Lung (tissue), 12 donors: ENCODE measurements around the gene MYLK. TPM values are rescaled to one million over a fixed set of nuclear protein-coding genes. Genes with fewer than 3 reads are reported as not detected.

Experiments used
- ATAC-seq: fragments of 200-7000 bp; cut with Tn5 transposase; one replicate; pipeline ENCODE4 v1.9.1; 2020; ENCODE audit warnings: moderate number of reproducible peaks; ENCODE audit not compliant: insufficient read depth, low FRiP score
- DNase-seq, 3 donors: peaks; one replicate each; pipeline ENCODE4 v3.0.0-alpha.2; 2013 to 2017
- H3K27ac ChIP-seq, 2 donors: one replicate each; pipeline ENCODE4 v1.5.1; 2013; ENCODE audit warnings: mild to moderate bottlenecking in 2 of 2, moderate library complexity in 2 of 2, control low read depth in 1 of 2, inconsistent platforms in 1 of 2, low read depth in 1 of 2, low read length in 1 of 2
- H3K27me3 ChIP-seq, 3 donors: one replicate each; pipeline ENCODE4 v1.5.1; 2013; ENCODE audit warnings: low read length in 2 of 3; ENCODE audit not compliant: control insufficient read depth in 3 of 3, insufficient read depth in 3 of 3
- H3K36me3 ChIP-seq, 4 donors: one replicate each; pipeline ENCODE4 v1.5.1; 2013; ENCODE audit warnings: low read length in 4 of 4, mild to moderate bottlenecking in 1 of 4, moderate library complexity in 1 of 4; ENCODE audit not compliant: control insufficient read depth in 4 of 4, insufficient read depth in 4 of 4
- H3K4me1 ChIP-seq, 5 donors: one replicate each; pipeline ENCODE4 v1.5.1; 2013; ENCODE audit warnings: low read length in 5 of 5, mild to moderate bottlenecking in 2 of 5, moderate library complexity in 1 of 5; ENCODE audit not compliant: control insufficient read depth in 5 of 5, insufficient read depth in 5 of 5
- H3K4me3 ChIP-seq: one replicate; pipeline ENCODE4 v1.5.1; 2013; ENCODE audit warnings: mild to moderate bottlenecking, control low read depth, moderate library complexity
- H3K9ac ChIP-seq, 2 donors: one replicate each; pipeline ENCODE4 v1.5.1; 2013; ENCODE audit warnings: low read length in 2 of 2, control low read depth in 1 of 2; ENCODE audit not compliant: insufficient read depth in 1 of 2
- H3K9me3 ChIP-seq, 4 donors: one replicate each; pipeline ENCODE4 v1.5.1; 2013; ENCODE audit warnings: low read length in 3 of 4, mild to moderate bottlenecking in 1 of 4, moderate library complexity in 1 of 4; ENCODE audit not compliant: control insufficient read depth in 4 of 4, insufficient read depth in 3 of 4
- CTCF ChIP-seq: IDR thresholded peaks from 2 replicates; pipeline ENCODE4 v1.5.1; 2012; ENCODE audit warnings: mild to moderate bottlenecking; ENCODE audit errors: control extremely low read depth, extremely low read depth
- WGBS, 2 donors: extraction: QIAGEN DNeasy Blood & Tissue Kit; methylation state at CpG; one replicate each; pipeline ENCODE4 v1.1.7; 2013; 5-methylcytosine and 5-hydroxymethylcytosine counted together
- polyA plus RNA-seq, 2 donors: library from polyadenylated mRNA; stranded (reverse); fragments of 200-250 nt; gene quantifications; one replicate each; pipeline ENCODE4 v1.2.1, GENCODE V29; 2013
- total RNA-seq, 2 donors: library from RNA; depleted of rRNA in 1 of 2; stranded (reverse); fragments of >200 nt in 1 of 2; gene quantifications; one replicate each; pipeline ENCODE4 v1.2.1, GENCODE V29; 2014 to 2021
- donor health status: control.
- donor health status: control.
- donor health status: Bipolar disorder and iron deficiency.
- donor health status: healthy.
- donor health status: DM: yes; HTN: yes; CAD: no.

Gene MYLK
- total and polyA plus RNA-seq, 4 donors, result 23.3 to 324 (median 112) TPM

- TF ChIP-seq CTCF, result no peak
- DNase-seq, result no peak
- peaks cover 0 to 29% (median 13%) of the 10 kb centered on the region in 4 donors for H3K36me3 ChIP-seq
- 92 to 96% methylated on average over 5 of the region's 5 CpGs for WGBS, 2 donors
- no peaks in the 10 kb centered on the region for H3K27me3 ChIP-seq
- H3K4me3 ChIP-seq, result no peak overlapping the region
- peaks cover 0 to 41% (median 18%) of the 10 kb centered on the region in 5 donors for H3K4me1 ChIP-seq
- no peaks in the 10 kb centered on the region for H3K9me3 ChIP-seq
- no peak overlapping the region for H3K9ac ChIP-seq
- ATAC-seq, result no peak
- no peak overlapping the region for H3K27ac ChIP-seq
Measured at GRCh38 chr3:123789760-123790159, 94.4 kb downstream of the MYLK start.

GRCh38 chr3:123789160-123789559, 95.0 kb downstream of the MYLK start:
- Histone ChIP-seq H3K27ac (peak overlapping the region in 1 of 2 donors; percentile 26), H3K4me1 (peaks cover 0 to 47% (median 18%) of the 10 kb centered on the region in 5 donors), H3K36me3 (peaks cover 0 to 29% (median 13%) of the 10 kb centered on the region in 4 donors), H3K27me3 (no peaks in the 10 kb centered on the region), H3K4me3 (no peak overlapping the region), H3K9me3 (no peaks in the 10 kb centered on the region), H3K9ac (no peak overlapping the region)
- TF ChIP-seq CTCF, result no peak
- WGBS, 2 donors, result 91 to 96% methylated on average over 9 of the region's 9 CpGs
- ATAC-seq (no peak), DNase-seq (no peak)

- no peak for ATAC-seq
- Histone ChIP-seq H3K4me3 (no peak overlapping the region), H3K4me1 (peaks cover 0 to 51% (median 18%) of the 10 kb centered on the region in 5 donors), H3K36me3 (peaks cover 0 to 29% (median 13%) of the 10 kb centered on the region in 4 donors), H3K9ac (no peak overlapping the region), H3K27ac (peak overlapping the region in 1 of 2 donors; percentile 26), H3K9me3 (no peaks in the 10 kb centered on the region), H3K27me3 (no peaks in the 10 kb centered on the region)
- DNase-seq, result peak in 1 of 3 donors; percentile 36
- no peak for TF ChIP-seq CTCF
- 76 to 90% methylated on average over 2 of the region's 2 CpGs for WGBS, 2 donors
Measured at GRCh38 chr3:123788710-123789109, 95.4 kb downstream of the MYLK start.

- TF ChIP-seq CTCF, result no peak
- H3K4me1 ChIP-seq, result peaks cover 0 to 61% (median 18%) of the 10 kb centered on the region in 5 donors
- H3K27me3 ChIP-seq, result no peaks in the 10 kb centered on the region
- ATAC-seq (no peak), DNase-seq (no peak)
- WGBS, 2 donors, result 86 to 91% methylated on average over 5 of the region's 5 CpGs
- peaks cover 0 to 24% (median 12%) of the 10 kb centered on the region in 4 donors for H3K36me3 ChIP-seq
- no peak overlapping the region for H3K27ac ChIP-seq
- no peak overlapping the region for H3K9ac ChIP-seq
- no peaks in the 10 kb centered on the region for H3K9me3 ChIP-seq
- no peak overlapping the region for H3K4me3 ChIP-seq
Measured at GRCh38 chr3:123787133-123787532, 97.0 kb downstream of the MYLK start.
